DND-41 (cell line): ENCODE results near the gene WFDC8.

ENCODE experiments used
- ATAC-seq: fragments of 200-7000 bp; cut with Tn5 transposase; 3 replicates; pipeline ENCODE4 v1.9.1; 2021; ENCODE audit warnings: low read depth; ENCODE audit not compliant: insufficient read depth
- DNase-seq: peaks from one replicate; pipeline ENCODE4 v3.0.0-alpha.2; 2020
- H2AFZ ChIP-seq: 2 replicates; pipeline ENCODE4 v1.6.0; 2012; ENCODE audit warnings: low read depth, low read length
- H3K27ac ChIP-seq: 2 replicates; pipeline ENCODE4 v1.5.1; 2012; ENCODE audit warnings: low read length, inconsistent platforms
- H3K27me3 ChIP-seq: fragments of 200-600 bp; sonication (generic); 2 replicates; pipeline ENCODE4 v1.6.0; 2012; ENCODE audit warnings: low read length, mild to moderate bottlenecking, inconsistent platforms; ENCODE audit not compliant: insufficient read depth, poor library complexity
- H3K36me3 ChIP-seq: 2 replicates; pipeline ENCODE4 v1.5.1; 2012; ENCODE audit warnings: low read length, inconsistent platforms; ENCODE audit not compliant: insufficient read depth
- H3K4me1 ChIP-seq: 2 replicates; pipeline ENCODE4 v1.5.1; 2012; ENCODE audit warnings: mild to moderate bottlenecking, low read length; ENCODE audit not compliant: insufficient read depth
- H3K4me2 ChIP-seq: 2 replicates; pipeline ENCODE4 v1.6.0; 2012; ENCODE audit warnings: mild to moderate bottlenecking, moderate library complexity, low read length, inconsistent platforms; ENCODE audit not compliant: insufficient read depth
- H3K4me3 ChIP-seq, 2 experiments: fragments of 200-600 bp in 1 of 2; shearing (Covaris generic) in 1 of 2; 2 replicates each; pipeline ENCODE4 v1.5.1; 2012 to 2016; ENCODE audit warnings: inconsistent platforms in 2 of 2, low read length in 2 of 2, mild to moderate bottlenecking in 2 of 2, low read depth in 1 of 2, moderate library complexity in 1 of 2
- H3K79me2 ChIP-seq: 2 replicates; pipeline ENCODE4 v1.6.0; 2012; ENCODE audit warnings: low read length, inconsistent platforms; ENCODE audit not compliant: insufficient read depth
- H3K9ac ChIP-seq: 2 replicates; pipeline ENCODE4 v1.6.0; 2012; ENCODE audit warnings: low read depth, mild to moderate bottlenecking, inconsistent platforms, low read length, moderate library complexity
- H3K9me3 ChIP-seq: 2 replicates; pipeline ENCODE4 v1.5.1; 2012; ENCODE audit warnings: low read length, moderate library complexity, mild to moderate bottlenecking, inconsistent platforms; ENCODE audit not compliant: insufficient read depth, severe bottlenecking
- H4K20me1 ChIP-seq: 2 replicates; pipeline ENCODE4 v1.6.0; 2012; ENCODE audit warnings: low read length; ENCODE audit not compliant: insufficient read depth
- CTCF ChIP-seq: IDR thresholded peaks from 2 replicates; pipeline ENCODE4 v1.5.1; 2012; ENCODE audit warnings: borderline replicate concordance, low read length, moderate library complexity, mild to moderate bottlenecking; ENCODE audit not compliant: poor library complexity, severe bottlenecking; ENCODE audit errors: extremely low read depth
- EZH2 ChIP-seq: IDR thresholded peaks from 3 replicates; pipeline ENCODE4 v1.6.1; 2012; ENCODE audit warnings: borderline replicate concordance, low read depth, mild to moderate bottlenecking, moderate library complexity, low read length, inconsistent platforms; ENCODE audit not compliant: severe bottlenecking

Gene WFDC8

GRCh38 chr20:45502561-45502960 lies 76.5 kb downstream of the WFDC8 start:
- H3K27me3 ChIP-seq = peaks cover 18% of the 10 kb centered on the region
- no peak for ATAC-seq

More at GRCh38 chr20:45502561-45502960, 76.5 kb downstream of the WFDC8 start:
- H3K9me3 ChIP-seq = no peaks in the 10 kb centered on the region
- H3K4me2 ChIP-seq = no peak overlapping the region
- H3K27ac ChIP-seq = no peak overlapping the region
- H3K79me2 ChIP-seq = no peaks in the 10 kb centered on the region
- no peak overlapping the region for H3K4me3 ChIP-seq
- no peaks in the 10 kb centered on the region for H3K4me1 ChIP-seq
- no peak overlapping the region for H2AFZ ChIP-seq
- H3K36me3 ChIP-seq = no peaks in the 10 kb centered on the region
- H4K20me1 ChIP-seq = no peaks in the 10 kb centered on the region
- H3K9ac ChIP-seq = no peak overlapping the region
- no peak for TF ChIP-seq EZH2
- no peak for TF ChIP-seq CTCF
- DNase-seq = no peak
